ENCODE results near the gene TUSC7. TPM values are rescaled to one million over a fixed set of nuclear protein-coding genes. Genes with fewer than 3 reads are reported as not detected.

Gene TUSC7
- total and polyA plus RNA-seq, 2 of the 8 experiments (the other 6 are each of a cell fraction or from before 2014, with no cell fraction given): not detected

- H2BK120ac ChIP-seq (replicated peaks; ENCODE audit: low read depth, low read length): no peak overlapping the region
- no peak overlapping the region for H2AK5ac ChIP-seq (ENCODE audit: low read depth, low read length)
- H4K91ac ChIP-seq (replicated peaks; ENCODE audit: insufficient read length, low read length): no peak overlapping the region
- H3K79me1 ChIP-seq (ENCODE audit: low read depth, low read length): no peaks in the 10 kb centered on the region
- H3K18ac ChIP-seq (ENCODE audit: extremely low read depth, low read length): no peak overlapping the region
- no peak overlapping the region for H2BK12ac ChIP-seq (ENCODE audit: low read depth, low read length)
- no peak overlapping the region for H3K4ac ChIP-seq (replicated peaks; ENCODE audit: insufficient read length, low read depth, low read length)
- H3K14ac ChIP-seq (ENCODE audit: insufficient read length): no peak overlapping the region
- no peak overlapping the region for H3K56ac ChIP-seq (replicated peaks; ENCODE audit: insufficient read length, low read depth, low read length)
- H3K79me2 ChIP-seq (ENCODE audit: control insufficient read depth in 1 of 2, insufficient read depth in 2 of 2, low read length in 2 of 2): no peaks in the 10 kb centered on the region
- no peak overlapping the region for H2BK20ac ChIP-seq (ENCODE audit: low read length)
- FAIRE-seq (no peak), DNase-seq (ENCODE audit: low read depth in 1 of 2, low spot score in 2 of 2) (no peak)
- no peaks in the 10 kb centered on the region for H3K9me3 ChIP-seq (ENCODE audit: insufficient read depth in 2 of 2, low read depth in 1 of 2, low read length in 1 of 2)
- no peak overlapping the region for H2BK5ac ChIP-seq (ENCODE audit: low read depth, low read length)
- H3K23me2 ChIP-seq (ENCODE audit: low read depth, low read length): no peaks in the 10 kb centered on the region; the same call in 1 of the 2 replicates
- H3K4me2 ChIP-seq (ENCODE audit: insufficient read depth in 1 of 2, low read depth in 2 of 2, low read length in 2 of 2): no peak overlapping the region
- H3K23ac ChIP-seq (ENCODE audit: insufficient read length): no peak overlapping the region
- no peaks in the 10 kb centered on the region for H3K36me3 ChIP-seq (ENCODE audit: control insufficient read depth in 2 of 4, insufficient read depth in 4 of 4, low read length in 3 of 4)
- ChIA-PET POLR2A (ENCODE audit: partially characterized antibody) (no interaction called here), CTCF (ENCODE audit: partially characterized antibody) (interaction anchor here (1.4 kb wide), 1 partner anchor 66 kb away, joined by 5 read pairs; no protein-coding TSS in a partner anchor)
- no peak for TF ChIP-seq POLR2A (IDR thresholded peaks at IDR 0.05; ENCODE audit: control extremely low read depth in 1 of 2, low read depth in 2 of 2, low read length in 2 of 2)
- no peak for TF ChIP-seq KDM4A (IDR thresholded peaks at IDR 0.05; ENCODE audit: low read depth, low read length, severe bottlenecking)
- no peak for TF ChIP-seq SP2 (IDR thresholded peaks at IDR 0.05; ENCODE audit: low read length)
- no peak for TF ChIP-seq NANOG (IDR thresholded peaks at IDR 0.05; ENCODE audit: insufficient read depth, low read depth, low read length, poor library complexity, severe bottlenecking)
- TF ChIP-seq CTBP2 (IDR thresholded peaks at IDR 0.05; ENCODE audit: borderline replicate concordance, insufficient read depth, insufficient read length, low read length): no peak
- no peak for TF ChIP-seq SUZ12 (IDR thresholded peaks at IDR 0.05; ENCODE audit: low read length)
- no peak for TF ChIP-seq BACH1 (IDR thresholded peaks at IDR 0.05; ENCODE audit: low read length)
- no peak for TF ChIP-seq HDAC6 (IDR thresholded peaks at IDR 0.05; ENCODE audit: low read depth, low read length)
- TF ChIP-seq CBX5 (IDR thresholded peaks at IDR 0.05; ENCODE audit: low read depth, low read length): no peak
- no peak for TF ChIP-seq POLR2AphosphoS5 (IDR thresholded peaks at IDR 0.05; ENCODE audit: low read depth, low read length)
- no peak for TF ChIP-seq SRF (IDR thresholded peaks at IDR 0.05; ENCODE audit: low read depth, low read length)
- no peak for TF ChIP-seq MAFK (IDR thresholded peaks at IDR 0.05; ENCODE audit: low read depth, low read length)
- no peak for TF ChIP-seq ASH2L (IDR thresholded peaks at IDR 0.05; ENCODE audit: low read length)
- no peak overlapping the region for H4K8ac ChIP-seq (ENCODE audit: extremely low read depth, insufficient read depth, low read length)
- H3K4me3 ChIP-seq (ENCODE audit: extremely low read depth in 1 of 4, insufficient read depth in 2 of 4, low read depth in 3 of 4, low read length in 4 of 4): no peak overlapping the region
- no peaks in the 10 kb centered on the region for H3K4me1 ChIP-seq (replicated peaks in 1 of 4; ENCODE audit: control insufficient read depth in 3 of 4, insufficient read depth in 4 of 4, low read length in 3 of 4)
- no peak overlapping the region for H2BK15ac ChIP-seq (ENCODE audit: low read length)
- no peak overlapping the region for H3K9ac ChIP-seq (replicated peaks in 1 of 4; ENCODE audit: extremely low read depth in 1 of 4, low read depth in 3 of 4, low read length in 3 of 4)
- H3K27ac ChIP-seq (ENCODE audit: low read depth, low read length): no peak overlapping the region
- H2AFZ ChIP-seq (ENCODE audit: low read length): no peak overlapping the region
- WGBS, 2 experiments (ENCODE audit: extremely low coverage in 1 of 2, insufficient coverage in 1 of 2, insufficient read length in 1 of 2, insufficient replicate concordance in 2 of 2, low coverage in 1 of 2, low lambda C conversion rate in 2 of 2, missing lambda C conversion rate in 1 of 2): 87% methylated on average over 13 of the region's 13 CpGs; no CpG with 5 or more reads in 1 of the 2 experiments
- no peak overlapping the region for H4K5ac ChIP-seq (ENCODE audit: insufficient read length, low read depth, low read length)
- H4K20me1 ChIP-seq (replicated peaks in 1 of 2; ENCODE audit: control insufficient read depth in 1 of 2, insufficient read depth in 2 of 2, low read length in 2 of 2): no peaks in the 10 kb centered on the region
- H3K27me3 ChIP-seq (replicated peaks in 1 of 4; ENCODE audit: control insufficient read depth in 3 of 4, extremely low read depth in 1 of 4, insufficient read depth in 3 of 4, low read length in 3 of 4): no peaks in the 10 kb centered on the region
These were observed 30.7 kb upstream of the TUSC7 start for GRCh38 chr3:116678853-116679252.
